Measurements from ENCODE around the gene ARPC5.

The ARPC5 gene

GRCh38 chr1:183582021-183582713 lies 53.4 kb downstream of the ARPC5 start:
- TF ChIP-seq MYC (IDR thresholded peaks at IDR 0.05; ENCODE audit: low read depth, low read length) (no peak), CTCF (IDR thresholded peaks at IDR 0.05; ENCODE audit: low read depth, low read length) (no peak), POLR2A (IDR thresholded peaks at IDR 0.05; ENCODE audit: extremely low read depth, insufficient read length) (no peak), MAX (IDR thresholded peaks at IDR 0.05; ENCODE audit: low read depth, low read length) (no peak)
- no peak overlapping the region for H3K4me3 ChIP-seq (ENCODE audit: low read depth, low read length)
- no peak for DNase-seq (ENCODE audit: low read depth)

GRCh38 chr1:183580281-183580682 lies 55.3 kb downstream of the ARPC5 start:
- no peak overlapping the region for H3K4me3 ChIP-seq (ENCODE audit: low read depth, low read length)
- peak; percentile 68 for DNase-seq (ENCODE audit: low read depth)
- peak; percentile 37; the same call in 1 of the 2 replicates for TF ChIP-seq MAX (IDR thresholded peaks at IDR 0.05; ENCODE audit: low read depth, low read length)
- no peak for TF ChIP-seq MYC (IDR thresholded peaks at IDR 0.05; ENCODE audit: low read depth, low read length)
- peak; percentile 21 for TF ChIP-seq CTCF (IDR thresholded peaks at IDR 0.05; ENCODE audit: low read depth, low read length)
- TF ChIP-seq POLR2A (IDR thresholded peaks at IDR 0.05; ENCODE audit: extremely low read depth, insufficient read length) = no peak

- no peak for DNase-seq (ENCODE audit: low read depth)
- no peak for TF ChIP-seq MYC (IDR thresholded peaks at IDR 0.05; ENCODE audit: low read depth, low read length)
- TF ChIP-seq MAX (IDR thresholded peaks at IDR 0.05; ENCODE audit: low read depth, low read length) = no peak
- no peak for TF ChIP-seq CTCF (IDR thresholded peaks at IDR 0.05; ENCODE audit: low read depth, low read length)
- TF ChIP-seq POLR2A (IDR thresholded peaks at IDR 0.05; ENCODE audit: extremely low read depth, insufficient read length) = no peak
- H3K4me3 ChIP-seq (ENCODE audit: low read depth, low read length) = no peak overlapping the region
Observed at GRCh38 chr1:183578856-183579255, 56.7 kb downstream of the ARPC5 start.

- H3K4me3 ChIP-seq (ENCODE audit: low read depth, low read length) = no peak overlapping the region
- DNase-seq (ENCODE audit: low read depth) = no peak
- TF ChIP-seq POLR2A (IDR thresholded peaks at IDR 0.05; ENCODE audit: extremely low read depth, insufficient read length) = no peak
- no peak for TF ChIP-seq MYC (IDR thresholded peaks at IDR 0.05; ENCODE audit: low read depth, low read length)
- TF ChIP-seq MAX (IDR thresholded peaks at IDR 0.05; ENCODE audit: low read depth, low read length) = no peak
- no peak for TF ChIP-seq CTCF (IDR thresholded peaks at IDR 0.05; ENCODE audit: low read depth, low read length)
Observed at GRCh38 chr1:183577897-183578465, 57.6 kb downstream of the ARPC5 start.

- no peak for DNase-seq (ENCODE audit: low read depth)
- H3K4me3 ChIP-seq (ENCODE audit: low read depth, low read length) = no peak overlapping the region
- TF ChIP-seq POLR2A (IDR thresholded peaks at IDR 0.05; ENCODE audit: extremely low read depth, insufficient read length) (no peak), MAX (IDR thresholded peaks at IDR 0.05; ENCODE audit: low read depth, low read length) (no peak), MYC (IDR thresholded peaks at IDR 0.05; ENCODE audit: low read depth, low read length) (no peak), CTCF (IDR thresholded peaks at IDR 0.05; ENCODE audit: low read depth, low read length) (no peak)
Observed at GRCh38 chr1:183576537-183576936, 59.0 kb downstream of the ARPC5 start.
